GM19025 (cell line): ENCODE data around the gene IL21R.

Experiments used
- ATAC-seq: cut with Tn5 transposase; IDR thresholded peaks from one replicate; pipeline ENCODE4 v1.9.1; 2021; ENCODE audit warnings: mild to moderate bottlenecking, low read depth, moderate library complexity; ENCODE audit not compliant: unreplicated experiment

IL21R gene

GRCh38 chr16:27461483-27462171 lies 59.7 kb downstream of the IL21R start:
- ATAC-seq = no peak

- no peak for ATAC-seq
Observed at GRCh38 chr16:27462200-27462845, 60.3 kb downstream of the IL21R start.

DNA sequence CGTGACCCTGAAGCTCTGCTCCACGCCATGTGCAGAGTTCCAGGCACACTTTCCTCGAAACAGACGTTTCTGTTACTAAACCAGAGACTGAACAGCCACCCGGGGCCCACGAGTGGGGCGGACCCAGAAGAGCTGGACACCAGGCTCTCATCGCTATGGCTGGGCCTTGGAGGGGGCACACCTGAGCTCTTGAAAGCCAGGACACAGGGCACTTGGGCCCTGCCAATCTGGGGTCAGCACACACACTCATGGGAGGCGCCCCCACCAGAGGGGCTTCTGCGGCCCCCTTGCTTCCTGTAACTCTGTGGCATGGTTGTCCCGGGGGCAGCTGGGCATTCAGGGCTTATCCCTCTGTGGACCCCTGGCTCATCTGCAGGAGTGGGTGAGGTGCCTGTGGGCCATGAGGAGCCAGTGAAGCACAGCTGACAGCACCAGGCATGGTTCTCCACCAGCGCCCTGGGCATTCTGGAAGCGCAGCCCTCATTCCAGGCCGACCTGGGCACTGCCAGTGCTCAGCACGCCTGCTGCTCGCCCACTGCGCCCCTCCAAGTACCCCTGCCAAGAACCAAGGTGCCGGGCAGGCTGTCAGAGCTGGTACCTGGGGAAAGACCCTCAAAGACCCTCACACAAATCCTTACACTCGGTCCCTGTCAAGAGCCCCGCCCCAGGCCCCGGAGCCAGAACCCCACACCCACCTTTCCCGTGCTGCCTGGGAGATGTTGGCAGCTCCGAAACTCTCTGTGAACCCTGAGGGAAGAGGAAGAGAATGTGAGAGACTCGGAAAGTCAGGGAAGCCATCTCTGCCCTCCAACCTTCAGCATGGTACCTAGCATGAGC lies 61.1 kb downstream of the IL21R start:
- ATAC-seq = no peak

DNA sequence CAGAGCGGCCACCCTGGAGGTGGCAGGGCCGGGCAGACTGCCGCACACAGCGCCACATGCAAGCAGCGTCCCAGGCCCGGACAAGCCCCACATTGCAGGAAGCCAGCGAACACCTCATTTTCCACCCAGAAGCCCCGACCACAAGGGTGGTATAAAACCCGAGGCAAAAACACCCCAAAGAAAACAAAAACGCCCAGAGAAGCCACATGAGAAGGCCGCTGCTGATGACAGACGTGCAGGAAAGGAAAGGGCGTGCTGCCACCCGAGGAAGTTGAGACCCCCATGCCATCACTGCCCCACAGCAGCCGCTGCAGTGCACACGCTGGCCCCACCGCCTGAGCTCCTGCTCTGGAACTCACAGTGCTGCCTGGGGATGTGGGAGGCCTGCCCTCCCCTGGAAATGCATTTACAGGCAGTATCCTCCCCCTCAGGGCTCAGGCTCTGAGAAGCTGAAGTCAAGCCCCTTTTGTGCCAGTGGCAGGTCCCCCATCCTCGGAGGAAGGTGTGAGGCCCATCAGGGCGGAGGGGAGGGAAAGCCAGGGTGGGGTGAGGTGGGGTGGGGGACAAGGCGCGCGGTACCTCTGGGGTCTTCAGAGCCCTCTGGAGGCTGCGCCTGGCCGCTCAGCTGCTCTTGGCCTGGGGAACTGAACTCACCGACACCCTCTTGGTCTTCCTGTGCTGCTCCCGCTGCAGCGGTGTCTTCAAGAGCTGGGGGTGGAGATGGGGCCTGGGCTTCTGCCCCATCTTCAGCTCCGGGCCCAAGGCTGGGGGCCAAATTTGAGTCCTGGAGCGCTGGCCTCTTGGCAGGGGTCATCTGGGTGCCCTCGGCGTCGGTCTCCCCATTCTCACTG lies 62.0 kb downstream of the IL21R start:
- ATAC-seq = no peak

DNA sequence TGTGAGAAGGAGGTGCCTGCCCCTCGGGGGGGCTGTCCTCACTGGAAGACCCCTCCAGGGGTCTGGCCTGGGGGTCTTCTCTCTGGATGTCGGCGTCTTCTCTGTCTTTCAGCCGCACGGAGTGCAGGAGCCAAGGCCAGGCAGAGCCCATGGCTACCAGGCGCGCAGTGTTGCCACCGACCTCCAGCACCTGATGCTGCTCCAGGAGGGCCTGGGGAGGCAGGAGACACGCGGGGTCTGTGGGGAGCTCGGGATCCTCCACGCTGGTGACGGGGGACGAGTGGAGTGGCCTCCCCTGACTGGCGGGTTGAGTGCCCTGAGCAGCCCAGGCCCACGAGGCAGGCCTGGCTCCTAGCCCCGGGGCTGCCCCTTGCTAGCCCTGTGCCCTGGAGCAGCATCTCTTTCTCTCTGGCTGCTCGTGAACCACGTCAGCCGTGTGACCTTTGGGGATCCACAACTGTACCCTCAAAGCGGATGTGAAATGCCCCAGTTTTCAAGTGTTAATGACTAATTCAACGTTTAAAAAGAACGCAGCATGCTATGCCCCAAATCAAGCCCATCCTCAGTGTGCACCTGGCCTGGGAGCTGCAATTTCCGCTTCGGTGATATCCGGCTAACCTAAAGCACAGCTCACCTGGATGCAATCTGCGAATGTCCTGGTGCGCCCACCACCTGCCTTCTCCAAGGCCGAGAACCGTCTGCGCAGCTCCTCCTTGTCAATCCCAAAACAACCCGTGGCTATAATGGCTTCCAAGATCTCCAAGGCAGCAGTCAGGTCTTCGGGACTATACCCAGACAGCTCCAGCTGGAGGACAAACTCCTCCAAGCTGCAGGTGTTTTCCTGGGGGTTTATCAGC lies 62.9 kb downstream of the IL21R start:
- ATAC-seq = no peak

DNA sequence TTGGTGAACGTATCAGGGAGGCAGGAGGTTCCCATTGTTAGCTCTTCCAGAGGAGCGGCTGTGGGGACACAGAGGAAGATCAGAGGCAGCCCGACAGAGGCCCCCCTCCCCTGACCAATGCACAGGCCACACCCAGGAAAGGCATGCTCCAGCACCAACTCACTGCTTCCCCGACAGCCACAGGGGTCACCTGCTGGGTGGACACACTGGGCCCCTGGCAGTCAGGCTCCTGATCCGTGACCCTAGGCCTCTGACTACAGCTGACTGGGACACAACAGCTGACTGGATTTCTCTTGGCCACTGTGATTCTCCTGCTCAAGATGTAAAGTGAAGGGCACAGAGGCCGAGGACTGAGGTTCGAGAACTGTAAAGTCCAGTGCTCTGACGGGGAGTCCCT lies 63.5 kb downstream of the IL21R start:
- no peak for ATAC-seq

GRCh38 chr16:27468941-27469531 lies 67.1 kb downstream of the IL21R start:
- ATAC-seq = no peak

GRCh38 chr16:27470567-27471431 lies 68.8 kb downstream of the IL21R start:
- no peak for ATAC-seq

- ATAC-seq = no peak
Observed at GRCh38 chr16:27471661-27472060, 69.7 kb downstream of the IL21R start.

DNA sequence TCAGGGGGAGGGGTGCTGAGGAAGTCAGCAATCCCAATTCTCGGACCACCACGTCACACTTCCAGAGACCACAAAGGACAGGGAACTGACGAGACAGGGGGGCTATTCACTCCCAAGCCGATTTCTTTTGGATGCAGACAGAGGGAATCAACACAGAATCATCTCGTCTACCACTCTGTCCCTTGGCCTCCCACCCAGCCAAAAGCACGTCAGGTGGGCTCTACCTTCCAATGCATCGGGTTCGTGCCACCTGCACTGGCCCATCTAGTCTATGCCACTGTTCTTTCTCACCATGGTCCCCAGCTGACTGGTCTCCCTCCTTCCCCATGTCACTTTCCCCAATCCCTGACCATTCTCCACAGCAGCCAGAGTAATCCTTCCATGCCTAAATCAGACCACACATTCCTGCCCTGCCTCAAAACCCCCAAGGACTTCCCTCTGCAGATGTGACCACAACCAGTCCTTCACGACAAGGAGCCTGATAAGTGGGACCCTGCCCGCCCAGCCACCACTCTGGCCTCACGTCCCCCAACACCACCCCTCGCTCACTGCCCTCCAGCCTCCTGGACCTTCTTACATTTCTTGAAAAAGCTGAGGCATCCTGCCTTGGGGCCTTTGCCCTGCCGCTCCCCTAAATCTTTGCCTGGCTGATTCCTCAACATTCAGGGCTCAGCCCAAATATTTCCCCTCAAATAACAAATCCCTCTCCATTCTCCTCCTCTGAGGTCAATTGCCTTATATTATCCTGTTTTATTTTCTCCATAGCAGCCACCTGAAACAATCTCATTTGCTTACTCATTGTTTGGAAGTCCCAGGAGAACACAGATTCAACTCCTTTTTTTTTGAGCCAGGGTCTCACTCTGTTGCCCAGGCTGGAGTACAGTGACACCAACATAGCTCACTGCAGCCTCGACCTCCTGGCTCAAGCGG lies 70.4 kb downstream of the IL21R start:
- ATAC-seq = no peak

- ATAC-seq = no peak
Observed at GRCh38 chr16:27473101-27473900, 71.3 kb downstream of the IL21R start.

DNA sequence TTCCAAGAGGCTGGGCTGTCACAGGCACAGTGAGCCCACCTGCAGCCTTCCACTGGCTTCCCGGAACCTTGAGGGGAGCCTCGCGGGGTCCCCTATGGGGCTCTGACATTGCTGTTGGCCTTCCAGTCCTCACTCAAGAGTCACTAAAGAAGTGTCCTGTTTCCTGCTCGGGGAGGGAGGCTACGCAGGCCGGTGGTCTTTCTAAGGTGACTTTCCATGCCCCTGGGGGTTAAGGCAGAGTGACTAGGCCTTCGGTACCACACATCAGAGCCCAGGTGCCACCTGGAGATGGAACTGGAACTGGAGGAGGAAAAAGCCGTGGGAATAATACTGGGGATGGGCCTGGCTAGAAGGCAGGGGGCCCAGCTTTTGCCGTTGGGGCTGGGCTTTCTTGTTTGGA lies 72.1 kb downstream of the IL21R start:
- no peak for ATAC-seq

DNA sequence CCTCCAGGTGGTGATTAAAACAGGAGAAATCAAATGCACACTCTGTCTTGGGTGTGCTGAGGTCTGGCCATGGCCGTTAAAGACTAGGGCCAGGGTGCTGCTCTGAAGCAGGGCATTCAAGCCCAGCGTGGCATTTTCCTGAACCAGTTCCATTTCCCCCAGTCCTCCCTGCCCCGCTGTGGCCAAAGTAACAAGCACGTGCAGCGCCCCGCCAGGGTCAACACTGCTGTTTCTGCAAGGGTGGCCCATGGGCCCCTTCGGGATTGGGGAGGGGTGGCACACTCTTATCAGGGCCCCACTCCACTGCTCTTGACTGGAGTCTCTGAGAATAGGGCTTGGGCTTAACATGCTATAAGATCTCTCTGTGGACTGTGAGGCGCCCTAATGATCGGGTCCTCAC lies 72.9 kb downstream of the IL21R start:
- ATAC-seq = no peak

GRCh38 chr16:27475561-27475960 lies 73.6 kb downstream of the IL21R start:
- no peak for ATAC-seq

DNA sequence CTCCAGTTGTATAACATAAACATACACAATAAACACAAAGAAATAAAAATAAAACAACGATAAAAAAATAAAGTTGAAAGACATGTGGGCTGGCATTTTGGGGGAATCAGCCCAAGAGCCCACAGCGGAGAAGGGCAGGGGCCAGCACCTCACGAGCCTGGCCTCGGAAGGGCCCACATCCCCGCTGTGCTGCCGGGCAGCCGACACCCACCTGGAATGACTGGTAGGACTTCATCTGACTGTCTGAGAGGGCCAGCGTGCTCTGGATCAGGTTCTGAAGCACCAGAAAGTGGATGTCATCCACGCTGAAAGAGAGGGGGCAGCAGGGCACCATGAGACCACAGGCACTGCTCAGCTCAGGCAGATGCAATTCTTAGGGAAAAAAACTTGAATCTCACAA lies 74.3 kb downstream of the IL21R start:
- ATAC-seq = no peak

DNA sequence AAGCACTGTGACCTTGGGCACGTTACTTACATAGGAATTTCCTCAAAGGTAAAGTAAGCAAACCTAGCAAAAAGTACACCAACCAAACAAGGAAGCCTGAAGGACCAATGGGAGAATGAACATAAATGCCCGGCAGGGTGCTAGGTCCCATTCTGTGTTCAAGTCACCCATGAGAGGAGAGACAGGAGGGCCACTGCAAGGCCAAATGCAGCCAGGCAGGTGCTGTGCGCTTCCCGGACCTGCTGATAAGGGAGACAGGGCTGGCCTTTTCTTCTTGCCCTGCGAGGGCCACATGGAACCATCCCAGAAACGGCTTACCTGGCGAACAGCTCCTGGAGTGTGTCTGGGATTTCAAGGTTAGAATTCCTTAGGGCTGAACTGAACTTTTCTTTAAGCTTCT lies 78.8 kb downstream of the IL21R start:
- ATAC-seq = no peak
